Common myeloid progenitor, CD34-positive (primary cell): Measurements from ENCODE around the gene MC4R.
A peak's percentile ranks its signal among the peaks of the same experiment; 100 is the strongest.

ENCODE experiments used
- CTCF ChIA-PET: fragments of 350-600 bp; sonication (Branson Sonifier 250); formaldehyde crosslinking; loops from one replicate; lab custom pipeline; 2021; ENCODE audit warnings: antibody characterized with exemption; lab: Charles Lee
- POLR2A ChIA-PET: fragments of 350-600 bp; sonication (Branson Sonifier 250); formaldehyde crosslinking; loops from one replicate; lab custom pipeline; 2021; ENCODE audit warnings: antibody characterized with exemption; lab: Charles Lee
- DNase-seq, 3 donors: peaks; one replicate each; pipeline versions ENCODE4 v3.0.0 to v3.0.0-alpha.2; 2013
- H3K27ac ChIP-seq, 2 experiments: 1 replicate in 1 of 2; 2 replicates in 1 of 2; pipeline ENCODE4 v1.7.0; 2013; ENCODE audit warnings: inconsistent platforms in 2 of 2, low read length in 2 of 2, mild to moderate bottlenecking in 2 of 2, low read depth in 1 of 2, moderate library complexity in 1 of 2; ENCODE audit not compliant: severe bottlenecking in 2 of 2, insufficient read depth in 1 of 2, poor library complexity in 1 of 2
- H3K27me3 ChIP-seq, 5 experiments: replicated peaks in 2 of 5; 1 replicate in 3 of 5; 2 replicates in 2 of 5; pipeline versions ENCODE4 v1.6.1 to v1.7.0; 2013; ENCODE audit warnings: low read length in 4 of 5, mild to moderate bottlenecking in 2 of 5, moderate library complexity in 2 of 5, inconsistent platforms in 1 of 5; ENCODE audit not compliant: insufficient read depth in 5 of 5, control insufficient read depth in 4 of 5
- H3K36me3 ChIP-seq, 4 experiments: 1 replicate in 2 of 4; 2 replicates in 2 of 4; pipeline versions ENCODE4 v1.6.1 to v1.7.0; 2013; ENCODE audit warnings: low read length in 3 of 4, control low read depth in 1 of 4, mild to moderate bottlenecking in 1 of 4; ENCODE audit not compliant: control insufficient read depth in 4 of 4, insufficient read depth in 4 of 4
- H3K4me1 ChIP-seq, 4 experiments: 1 replicate in 3 of 4; 2 replicates in 1 of 4; pipeline versions ENCODE4 v1.6.1 to v1.7.1; 2013; ENCODE audit warnings: low read length in 3 of 4, mild to moderate bottlenecking in 3 of 4, control low read depth in 1 of 4, inconsistent platforms in 1 of 4, moderate library complexity in 1 of 4; ENCODE audit not compliant: control insufficient read depth in 4 of 4, insufficient read depth in 4 of 4; ENCODE audit errors: control extremely low read depth in 1 of 4
- H3K4me3 ChIP-seq, 7 experiments: 1 replicate in 4 of 7; 2 replicates in 3 of 7; pipeline versions ENCODE4 v1.5.1 to v1.7.0; 2013; ENCODE audit warnings: mild to moderate bottlenecking in 7 of 7, low read length in 6 of 7, moderate library complexity in 6 of 7, inconsistent platforms in 2 of 7, low read depth in 2 of 7, control low read depth in 1 of 7; ENCODE audit not compliant: insufficient read depth in 4 of 7, control insufficient read depth in 1 of 7; ENCODE audit errors: extremely low read depth in 1 of 7
- H3K9me3 ChIP-seq, 5 experiments: 1 replicate in 4 of 5; 2 replicates in 1 of 5; pipeline versions ENCODE4 v1.6.1 to v1.7.1; 2013; ENCODE audit warnings: low read length in 4 of 5, mild to moderate bottlenecking in 2 of 5, inconsistent platforms in 1 of 5, low read depth in 1 of 5, moderate library complexity in 1 of 5; ENCODE audit not compliant: control insufficient read depth in 4 of 5, insufficient read depth in 2 of 5; ENCODE audit errors: control extremely low read depth in 1 of 5
- WGBS: methylation state at CpG from one replicate; pipeline ENCODE4 v1.1.5; 2013; ENCODE audit not compliant: insufficient coverage; 5-methylcytosine and 5-hydroxymethylcytosine counted together

The MC4R gene

GRCh38 chr18:60372132-60372531, 443 bp downstream of the MC4R start:
- Histone ChIP-seq H3K4me1 (peaks cover 0 to 5% (median 0%) of the 10 kb centered on the region in 4 experiments), H3K4me3 (peak overlapping the region in 2 of 7 experiments; percentile 1 to 61), H3K27ac (no peak overlapping the region), H3K36me3 (no peaks in the 10 kb centered on the region), H3K9me3 (peaks cover 0 to 1% (median 0%) of the 10 kb centered on the region in 5 experiments), H3K27me3 (peaks cover 0 to 2% (median 0%) of the 10 kb centered on the region in 5 experiments)
- CTCF ChIA-PET = interaction anchor here (0.8 to 1.8 kb wide), 2 partner anchors 9 to 12 kb away, joined by 3 to 5 read pairs; no protein-coding TSS in a partner anchor
- 75% methylated on average over 4 of the region's 4 CpGs for WGBS
- POLR2A ChIA-PET = no interaction called here
- DNase-seq = no peak

DNA sequence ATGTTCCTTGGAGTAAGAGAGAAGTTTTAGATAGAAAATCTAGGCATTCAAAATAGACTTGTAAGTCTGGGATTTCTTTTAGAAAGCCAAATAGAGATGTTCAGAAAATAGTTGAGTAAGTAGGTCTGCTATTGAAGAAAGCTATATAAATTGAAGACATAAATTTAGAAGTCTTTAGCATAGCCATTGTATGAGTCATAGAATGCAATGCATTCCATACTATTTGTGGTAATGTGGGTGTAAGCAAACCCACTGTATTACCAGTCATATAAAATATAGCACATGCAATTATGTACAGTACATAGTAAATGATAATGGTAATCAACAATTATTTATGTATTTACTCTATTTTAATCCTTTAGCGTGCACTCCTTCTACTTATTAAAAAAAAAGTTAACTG, 14.1 kb downstream of the MC4R start:
- H3K27ac ChIP-seq = no peak overlapping the region
- ChIA-PET POLR2A (no interaction called here), CTCF (no interaction called here)
- H3K9me3 ChIP-seq = no peaks in the 10 kb centered on the region
- DNase-seq = no peak
- H3K36me3 ChIP-seq = no peaks in the 10 kb centered on the region
- no CpG with 5 or more reads among the region's 1 CpG for WGBS
- H3K4me3 ChIP-seq = no peak overlapping the region
- H3K27me3 ChIP-seq = no peaks in the 10 kb centered on the region
- H3K4me1 ChIP-seq = no peaks in the 10 kb centered on the region

DNA sequence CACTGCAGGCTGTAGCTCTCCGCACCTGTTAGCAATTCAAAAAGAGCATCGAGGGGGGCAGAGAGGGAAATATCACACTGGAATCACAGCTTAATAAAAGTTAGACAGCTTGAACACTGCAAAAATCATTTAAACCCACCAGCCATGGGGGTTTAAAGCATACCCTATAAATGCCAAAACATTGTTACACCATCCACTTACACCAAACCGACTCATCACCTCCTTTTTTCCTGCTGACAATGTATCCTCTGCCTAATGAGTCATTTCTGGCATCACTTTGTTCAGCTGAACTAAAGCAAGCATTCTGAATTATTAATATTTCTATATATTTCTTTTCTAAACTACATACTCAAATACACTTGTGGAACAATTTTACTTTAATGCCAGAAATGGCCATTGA, 21.6 kb downstream of the MC4R start:
- no peak for DNase-seq
- H3K4me1 ChIP-seq = no peaks in the 10 kb centered on the region
- H3K27ac ChIP-seq = no peak overlapping the region
- no peaks in the 10 kb centered on the region for H3K9me3 ChIP-seq
- CTCF ChIA-PET = no interaction called here
- no peak overlapping the region for H3K4me3 ChIP-seq
- H3K36me3 ChIP-seq = no peaks in the 10 kb centered on the region
- peaks cover 0 to 4% (median 0%) of the 10 kb centered on the region in 5 experiments for H3K27me3 ChIP-seq
- WGBS = 100% methylated on average over 3 of the region's 3 CpGs
- POLR2A ChIA-PET = no interaction called here

GRCh38 chr18:60350150-60350549, 22.4 kb downstream of the MC4R start:
- H3K9me3 ChIP-seq = no peaks in the 10 kb centered on the region
- H3K4me1 ChIP-seq = no peaks in the 10 kb centered on the region
- H3K36me3 ChIP-seq = no peaks in the 10 kb centered on the region
- H3K27ac ChIP-seq = no peak overlapping the region
- DNase-seq = no peak
- H3K4me3 ChIP-seq = no peak overlapping the region
- 100% methylated on average over 1 of the region's 1 CpG for WGBS
- CTCF ChIA-PET = no interaction called here
- H3K27me3 ChIP-seq = peaks cover 0 to 4% (median 0%) of the 10 kb centered on the region in 5 experiments
- POLR2A ChIA-PET = no interaction called here

DNA sequence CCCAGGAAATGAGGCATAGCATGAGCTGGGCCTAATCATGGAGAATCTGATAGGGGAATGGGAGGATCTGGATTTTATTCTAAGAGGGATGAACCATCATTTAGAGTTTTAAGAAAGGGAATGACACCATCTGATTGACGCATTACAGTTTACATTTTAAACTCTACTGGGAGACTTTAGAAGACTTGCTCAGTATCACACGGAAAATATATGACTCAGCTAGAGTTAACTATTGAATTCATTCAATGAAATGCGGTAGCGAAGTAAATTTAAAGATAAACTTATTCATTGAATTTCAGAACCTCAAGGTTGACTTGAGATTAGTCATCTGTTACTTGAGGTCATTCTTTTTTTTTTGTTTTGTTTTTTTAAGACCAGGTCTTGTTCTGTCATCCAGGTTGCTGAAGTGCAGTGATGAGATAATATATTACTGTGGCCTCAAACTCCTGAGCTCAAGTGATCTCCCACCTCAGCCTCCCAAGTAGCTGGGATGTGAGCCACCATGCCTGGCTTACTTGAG, 25.0 kb downstream of the MC4R start:
- DNase-seq = no peak
- CTCF ChIA-PET = no interaction called here
- WGBS = 100% methylated on average over 1 of the region's 4 CpGs

GRCh38 chr18:60339018-60339417, 33.6 kb downstream of the MC4R start:
- POLR2A ChIA-PET = no interaction called here
- no peaks in the 10 kb centered on the region for H3K9me3 ChIP-seq

More for the DNA sequence above, 25.0 kb downstream of the MC4R start:
- no peaks in the 10 kb centered on the region for H3K9me3 ChIP-seq
- H3K4me1 ChIP-seq = no peaks in the 10 kb centered on the region
- H3K4me3 ChIP-seq = no peak overlapping the region
- no peak overlapping the region for H3K27ac ChIP-seq
- peaks cover 0 to 4% (median 0%) of the 10 kb centered on the region in 5 experiments for H3K27me3 ChIP-seq
- no peaks in the 10 kb centered on the region for H3K36me3 ChIP-seq
- POLR2A ChIA-PET = no interaction called here

GRCh38 chr18:60331890-60332289, 40.7 kb downstream of the MC4R start:
- H3K27ac ChIP-seq = no peak overlapping the region
- H3K27me3 ChIP-seq = no peaks in the 10 kb centered on the region
- POLR2A ChIA-PET = no interaction called here
- H3K9me3 ChIP-seq = peaks cover 0 to 3% (median 0%) of the 10 kb centered on the region in 5 experiments
- no peaks in the 10 kb centered on the region for H3K4me1 ChIP-seq
- no peaks in the 10 kb centered on the region for H3K36me3 ChIP-seq
- DNase-seq = no peak
- CTCF ChIA-PET = no interaction called here
- H3K4me3 ChIP-seq = no peak overlapping the region
- 95% methylated on average over 5 of the region's 6 CpGs for WGBS

More at GRCh38 chr18:60339018-60339417, 33.6 kb downstream of the MC4R start:
- Histone ChIP-seq H3K36me3 (no peaks in the 10 kb centered on the region), H3K27me3 (no peaks in the 10 kb centered on the region), H3K4me3 (no peak overlapping the region), H3K4me1 (no peaks in the 10 kb centered on the region), H3K27ac (no peak overlapping the region)
- no peak for DNase-seq
- no CpG with 5 or more reads among the region's 1 CpG for WGBS
- CTCF ChIA-PET = no interaction called here
